Measurements from ENCODE around the gene PNPLA1.
"Not testable (repeated sequence)": the region's sequence is repeated elsewhere in the genome, so short reads cannot be mapped to it uniquely, and the experiment has no call there.

Gene PNPLA1

DNA sequence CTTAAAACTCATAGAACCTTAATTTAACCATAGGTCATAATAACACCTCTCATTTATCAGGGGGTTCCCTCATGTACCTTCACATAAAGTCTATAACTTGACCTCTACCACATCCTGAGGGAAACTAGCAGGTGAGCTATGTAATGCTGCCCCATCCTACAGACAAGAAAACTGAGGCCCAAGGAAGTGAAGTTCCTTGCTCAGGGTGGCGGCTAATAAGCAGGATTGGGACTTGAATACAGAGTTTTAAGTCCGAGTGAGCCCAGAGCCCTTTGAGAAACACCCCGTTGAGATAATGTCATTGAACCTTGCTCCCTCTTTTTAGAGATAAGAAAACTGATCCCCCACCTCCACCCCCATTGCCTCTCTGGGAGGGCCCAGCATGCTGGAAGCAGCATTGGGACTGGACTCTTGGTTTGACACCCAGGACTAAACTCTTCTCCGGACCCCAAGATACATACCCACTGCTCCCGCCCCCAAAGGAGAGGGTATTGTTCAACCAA is 66.4 kb downstream of the PNPLA1 start:
- DNase-seq: no peak
- no peak for ATAC-seq

DNA sequence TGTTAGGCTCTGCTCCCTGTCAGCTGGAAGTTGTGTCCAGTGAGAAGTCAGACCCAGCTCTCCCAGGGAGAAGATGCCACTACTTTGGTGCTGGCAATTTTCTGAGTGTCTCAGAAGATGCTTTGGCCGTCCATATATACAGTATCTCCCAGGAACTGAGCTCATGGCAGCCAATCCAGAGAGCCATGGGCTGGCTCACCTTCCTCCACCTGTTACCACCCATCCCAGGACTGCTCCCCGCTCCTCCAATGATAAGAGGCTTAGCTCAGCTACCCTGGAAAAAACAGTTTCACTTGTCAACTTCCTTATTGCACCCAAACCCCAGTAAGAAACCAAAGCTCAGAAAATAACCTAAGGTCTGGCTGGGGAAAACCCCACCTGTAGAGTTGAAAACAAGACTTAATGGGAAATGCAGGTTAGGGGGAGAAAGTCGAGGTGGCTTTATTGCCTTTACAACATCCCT is 67.0 kb downstream of the PNPLA1 start, which contains the start of gene BNIP5:
Gene BNIP5, minus strand, starts transcription at position 110 of the 463 bp plus-strand sequence. CDS start 6,198 bp downstream, outside the sequence.
- DNase-seq: no peak
- ATAC-seq: no peak

DNA sequence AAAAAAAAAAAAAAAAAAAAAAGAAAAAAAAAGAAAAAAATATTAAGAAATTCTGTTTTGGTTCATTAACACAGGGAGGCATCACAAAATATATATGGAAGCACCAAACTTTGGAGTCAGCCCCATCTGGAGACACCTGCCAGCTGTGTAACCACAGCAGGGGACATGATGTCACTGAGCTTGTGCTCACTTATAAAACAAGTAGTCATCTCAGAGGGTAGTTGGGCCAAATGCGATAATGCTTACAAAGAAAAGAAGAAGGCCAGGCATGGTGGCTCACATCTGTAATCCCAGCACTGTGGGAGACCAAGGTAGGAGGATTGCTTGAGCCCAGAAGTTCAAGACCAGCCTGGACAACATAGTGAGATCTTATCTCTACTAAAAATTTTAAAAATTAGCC is 68.0 kb downstream of the PNPLA1 start:
- DNase-seq: no peak
- no peak for ATAC-seq

DNA sequence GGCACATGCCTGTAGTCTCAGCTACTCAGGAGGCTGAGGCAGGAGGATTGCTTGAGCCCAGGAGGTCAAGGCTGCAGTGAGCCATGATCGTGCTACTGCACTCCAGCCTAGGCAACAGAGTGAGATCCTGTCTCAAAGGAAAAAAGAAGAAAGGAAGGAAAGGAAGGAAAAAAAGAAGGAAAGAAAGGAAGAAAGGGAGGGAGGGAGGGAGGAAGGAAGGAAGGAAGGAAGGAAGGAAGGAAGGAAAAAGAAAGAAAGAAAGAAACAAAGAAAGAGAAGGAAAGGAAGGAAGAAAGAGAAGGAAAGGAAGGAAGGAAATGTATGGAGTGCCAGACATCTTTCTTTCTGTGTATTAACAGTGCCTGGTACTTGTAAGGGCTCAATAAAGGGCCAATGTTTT is 68.4 kb downstream of the PNPLA1 start:
- ATAC-seq, DNase-seq: not testable (repeated sequence)

DNA sequence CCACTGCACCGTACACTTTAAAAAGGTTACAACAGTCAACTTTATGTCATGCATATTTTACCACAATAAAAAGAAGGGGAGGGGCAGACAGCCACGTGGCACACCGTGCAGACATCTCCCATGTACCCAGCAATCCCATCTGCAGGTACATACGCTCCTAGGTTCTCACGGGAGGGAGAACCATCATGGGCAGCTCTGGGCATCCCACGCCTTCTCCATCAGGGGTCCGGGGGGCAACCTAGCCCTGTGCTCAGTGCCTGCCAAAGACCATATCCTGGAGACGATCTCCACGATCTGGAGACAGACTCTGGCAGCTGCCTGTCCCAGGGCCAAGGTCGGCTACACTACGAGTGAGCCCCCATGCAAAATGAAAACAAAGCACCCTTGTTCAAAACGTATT is 69.3 kb downstream of the PNPLA1 start:
- ATAC-seq (no peak), DNase-seq (no peak)

DNA sequence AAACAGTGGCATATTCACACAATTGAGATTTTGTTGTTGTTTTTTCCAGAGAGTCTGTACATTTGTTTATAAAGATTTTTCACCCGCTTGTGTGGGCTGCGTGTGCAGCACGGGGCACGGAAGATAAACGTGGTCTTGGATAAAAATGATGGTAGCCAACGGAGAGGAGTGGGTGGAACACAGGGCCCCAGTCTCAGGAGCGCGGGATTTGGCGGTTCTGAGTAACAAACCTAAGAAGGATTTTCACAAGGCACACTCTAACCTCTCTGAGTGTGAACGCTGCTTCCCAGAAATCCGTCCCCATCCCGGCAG is 70.4 kb downstream of the PNPLA1 start:
- DNase-seq: no peak
- no peak for ATAC-seq

DNA sequence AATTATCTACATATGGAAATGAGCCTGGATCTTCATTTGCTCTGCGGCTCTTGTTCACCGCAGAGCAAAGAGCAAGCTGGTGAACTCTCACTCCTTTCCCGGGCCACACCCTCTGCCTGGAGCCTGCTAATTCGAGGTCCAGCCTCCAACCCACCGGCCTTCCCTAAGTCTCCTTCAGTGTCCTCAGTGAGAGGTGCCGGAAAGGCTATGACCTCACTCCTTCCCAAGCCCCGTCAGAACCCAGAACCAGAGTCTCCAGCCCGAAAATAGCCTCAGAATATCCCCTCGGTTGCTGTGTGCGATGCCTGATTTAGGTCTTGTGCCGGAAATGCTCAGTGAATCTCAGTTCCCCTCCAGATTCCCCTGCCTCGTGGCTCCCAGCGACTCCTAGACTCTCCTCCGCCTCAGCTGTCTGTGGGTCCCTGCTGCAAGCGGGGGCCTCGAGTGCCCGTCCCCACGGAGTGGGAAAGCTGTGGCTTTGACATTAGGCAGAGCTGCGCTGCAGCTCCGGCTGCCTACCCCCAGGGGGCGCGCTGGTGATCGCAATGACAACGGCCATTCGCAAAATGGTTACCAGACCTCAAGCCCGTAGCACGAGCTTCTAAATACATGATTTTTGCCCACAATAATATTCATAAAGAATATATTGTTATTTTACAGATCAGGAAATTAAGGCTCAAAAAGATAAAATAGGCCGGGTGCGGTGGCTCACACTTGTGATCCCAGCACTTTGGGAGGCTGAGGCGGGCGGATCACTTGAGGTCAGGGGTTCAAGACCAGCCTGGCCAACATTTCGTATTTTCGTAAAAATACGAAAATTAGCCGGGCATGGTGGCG is 71.0 kb downstream of the PNPLA1 start:
- DNase-seq: peak; percentile 81
- peak; percentile 74 for ATAC-seq

DNA sequence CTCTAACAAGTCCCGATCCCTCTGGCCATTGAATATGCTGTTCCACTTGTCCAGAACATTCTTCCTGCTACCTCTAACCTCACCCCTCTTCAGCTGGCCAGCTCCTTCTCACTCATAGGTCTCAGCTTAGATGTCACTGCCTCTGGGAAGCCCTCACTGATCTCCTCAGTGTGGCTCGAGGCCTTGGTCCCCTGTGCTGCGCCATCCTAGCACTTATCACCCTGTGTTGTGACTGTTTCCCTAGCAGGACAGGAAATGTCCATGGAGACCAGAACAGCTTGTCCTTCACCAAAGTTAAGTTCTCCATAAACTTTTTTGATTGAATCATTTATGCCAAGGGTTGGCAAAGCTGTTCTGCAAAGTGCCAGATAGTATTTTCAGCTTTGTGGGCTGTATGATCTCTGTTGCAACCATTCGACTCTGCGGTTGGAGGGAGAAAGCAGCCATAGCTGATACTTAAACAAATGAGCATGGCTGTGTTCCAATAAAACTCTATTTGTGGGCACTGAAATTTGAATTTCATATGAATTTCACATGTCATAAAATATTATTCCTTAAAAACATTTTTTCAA is 73.3 kb downstream of the PNPLA1 start:
- ATAC-seq (no peak), DNase-seq (no peak)

DNA sequence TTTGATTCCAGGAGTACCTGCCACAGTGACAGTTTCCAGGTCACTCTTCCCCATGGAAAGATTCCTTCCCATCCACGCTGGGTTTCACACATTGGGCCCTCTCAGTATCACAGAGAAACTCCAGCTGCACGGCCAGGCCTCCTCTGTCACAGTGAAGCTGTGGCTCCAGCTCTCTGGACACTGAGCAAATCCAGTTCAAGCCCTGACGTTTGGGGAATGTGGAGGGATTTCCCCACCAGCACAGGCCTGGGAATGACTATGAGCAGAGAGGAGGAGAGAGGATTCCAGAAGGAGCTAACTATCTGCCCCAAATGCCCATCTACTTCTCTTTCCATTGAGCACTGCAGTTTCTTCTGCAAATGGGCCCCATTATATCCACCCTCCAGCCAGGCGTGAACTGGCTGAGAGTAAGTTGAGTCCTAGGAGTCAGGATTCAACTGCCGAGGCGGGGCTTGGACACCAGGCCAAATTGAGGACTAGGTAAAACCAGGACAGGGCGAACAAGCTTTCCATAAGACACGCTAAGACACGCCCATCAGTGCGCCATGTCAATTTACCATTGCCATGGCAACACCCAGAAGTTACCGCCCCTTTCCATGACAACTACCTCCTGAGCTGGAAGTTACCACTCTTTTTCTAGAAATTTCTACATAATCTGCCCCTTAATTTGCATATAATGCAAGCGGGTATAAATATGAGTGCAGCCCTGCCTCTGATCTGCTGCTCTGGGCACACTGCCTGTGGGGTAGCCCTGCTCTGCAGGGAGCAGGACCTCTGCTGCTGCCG is 76.0 kb downstream of the PNPLA1 start:
- DNase-seq: no peak
- no peak for ATAC-seq

DNA sequence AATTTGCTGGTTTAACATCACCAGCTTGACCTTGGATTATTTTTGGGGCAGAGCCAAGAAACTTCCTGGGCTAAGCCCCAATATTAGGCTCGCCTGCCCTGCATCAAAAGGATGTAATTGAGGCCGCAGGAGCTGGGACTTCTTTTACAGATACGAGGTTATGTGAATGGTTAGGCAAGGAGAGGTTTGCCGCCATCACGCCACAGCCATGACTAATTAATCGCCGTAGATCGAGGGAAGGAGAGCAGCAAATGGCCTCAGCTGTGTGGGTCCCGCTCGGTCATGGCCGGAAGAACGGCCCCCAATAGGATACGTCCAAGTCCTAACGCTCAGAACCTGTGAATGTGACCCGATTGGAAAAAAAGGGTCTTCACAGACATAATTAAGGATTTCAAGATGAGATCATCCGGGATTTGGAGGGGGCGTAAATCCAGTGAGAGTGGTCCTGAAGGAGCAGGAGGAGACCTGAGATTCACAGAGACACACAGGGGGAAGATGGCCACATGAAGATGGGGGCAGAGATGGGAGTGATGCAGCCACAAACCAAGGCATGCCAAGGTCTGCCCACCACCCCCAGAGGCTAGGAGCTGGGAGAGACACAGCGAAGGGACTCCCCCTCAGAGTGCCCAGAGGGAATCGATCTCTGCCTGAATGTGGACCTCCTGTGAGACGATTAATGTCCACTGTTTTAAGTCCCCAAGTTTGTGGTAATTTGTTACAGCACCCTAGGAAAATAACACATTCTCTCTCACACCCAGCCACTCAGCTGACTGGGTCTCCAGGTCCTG is 76.8 kb downstream of the PNPLA1 start:
- ATAC-seq (no peak), DNase-seq (no peak)

DNA sequence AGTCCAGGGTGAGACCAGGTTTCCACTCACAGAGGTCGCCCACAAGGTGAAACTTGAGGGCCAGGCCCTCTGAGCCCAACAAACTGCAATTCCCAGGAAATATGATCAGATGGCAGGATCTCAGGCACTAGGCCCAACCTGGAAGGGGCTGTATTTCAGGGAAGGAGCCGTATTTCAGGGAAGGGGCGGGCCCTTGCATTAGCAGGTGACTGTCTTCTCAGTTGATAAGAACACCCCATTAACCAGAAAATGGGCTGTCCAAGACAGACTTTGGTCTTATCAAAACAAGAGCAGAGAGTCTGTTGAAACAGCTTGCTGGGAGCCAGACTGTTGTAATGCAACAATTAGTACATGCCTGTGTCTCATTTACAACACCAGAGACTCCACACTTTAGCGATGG is 77.8 kb downstream of the PNPLA1 start:
- ATAC-seq: no peak
- DNase-seq: no peak

DNA sequence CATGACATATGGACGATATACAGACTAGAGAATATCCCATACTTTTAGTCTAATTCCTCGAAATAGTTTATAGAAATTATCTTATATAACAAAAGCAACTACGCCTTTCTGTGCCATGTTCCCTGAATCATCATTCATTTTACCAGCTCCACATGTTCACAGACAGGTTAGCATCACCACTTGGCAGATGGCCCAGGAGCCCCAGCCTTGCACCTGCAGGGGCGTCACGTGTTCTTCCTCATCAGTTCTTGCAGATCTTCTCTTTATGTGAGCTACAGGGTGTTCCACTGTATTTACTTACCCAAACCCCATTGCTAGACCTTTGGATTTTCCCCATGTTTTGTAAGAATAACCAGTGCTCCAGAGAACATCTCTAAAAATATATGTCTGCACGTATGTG is 79.4 kb downstream of the PNPLA1 start:
- ATAC-seq (no peak), DNase-seq (no peak)

DNA sequence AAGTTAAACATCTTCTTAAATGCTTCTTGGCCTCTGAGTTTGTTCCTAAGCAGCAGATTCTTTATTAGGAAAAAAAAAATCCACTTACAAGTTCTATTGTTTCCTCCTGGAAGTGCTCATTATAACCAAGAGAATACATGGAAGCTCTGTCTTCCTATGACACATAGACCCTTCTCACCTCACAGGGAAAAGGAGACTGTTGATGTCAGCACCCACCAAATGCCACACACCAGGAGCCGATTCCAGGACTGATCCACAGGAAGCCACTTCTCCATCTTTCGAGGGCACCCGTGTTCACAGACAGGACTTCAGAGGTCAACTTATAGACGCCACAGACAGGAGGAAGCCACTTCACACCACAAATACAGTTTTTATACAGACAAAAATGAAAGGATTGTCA is 80.2 kb downstream of the PNPLA1 start:
- ATAC-seq (no peak), DNase-seq (no peak)

DNA sequence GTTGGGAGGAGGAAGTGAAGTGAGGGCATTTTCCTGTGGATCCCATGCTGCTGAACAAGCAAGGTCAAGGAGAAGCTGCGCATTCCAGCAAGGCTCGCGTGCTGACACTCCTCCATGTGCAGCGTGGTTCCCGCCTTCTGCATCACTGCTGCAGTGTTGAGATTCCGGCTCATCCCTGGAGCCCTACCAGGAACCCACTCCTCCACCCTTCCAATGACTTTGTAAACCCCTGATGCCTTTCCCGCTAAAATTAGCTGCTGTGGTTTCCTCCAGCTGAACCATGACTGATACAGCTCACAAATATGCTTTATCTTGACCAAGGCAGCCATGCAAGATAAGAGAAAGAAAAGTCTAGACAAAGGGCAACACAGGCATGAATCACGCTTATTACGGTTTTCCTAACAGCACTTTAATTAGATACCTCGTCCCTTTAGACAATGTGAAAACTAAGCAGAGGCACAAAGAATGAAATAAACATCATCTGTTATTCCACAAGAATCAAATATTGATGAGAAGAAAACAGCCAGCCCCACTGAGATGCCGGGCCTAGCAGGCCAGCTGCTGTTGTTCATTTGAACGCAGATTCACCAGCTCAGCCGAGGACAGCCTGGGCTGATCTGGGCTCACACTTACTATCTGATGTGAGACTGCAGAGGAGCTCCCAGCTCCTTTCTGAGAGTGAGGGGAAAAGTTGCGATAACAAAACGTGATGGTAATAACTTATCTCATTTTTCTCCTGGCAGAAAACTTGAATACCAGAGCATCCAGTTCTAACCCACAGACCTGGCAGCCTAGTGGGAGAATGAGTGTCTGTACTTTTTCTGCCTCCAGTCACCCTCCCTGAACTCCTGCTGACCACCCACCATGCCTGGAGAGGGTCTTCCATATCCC is 81.1 kb downstream of the PNPLA1 start:
- DNase-seq: no peak
- no peak for ATAC-seq

DNA sequence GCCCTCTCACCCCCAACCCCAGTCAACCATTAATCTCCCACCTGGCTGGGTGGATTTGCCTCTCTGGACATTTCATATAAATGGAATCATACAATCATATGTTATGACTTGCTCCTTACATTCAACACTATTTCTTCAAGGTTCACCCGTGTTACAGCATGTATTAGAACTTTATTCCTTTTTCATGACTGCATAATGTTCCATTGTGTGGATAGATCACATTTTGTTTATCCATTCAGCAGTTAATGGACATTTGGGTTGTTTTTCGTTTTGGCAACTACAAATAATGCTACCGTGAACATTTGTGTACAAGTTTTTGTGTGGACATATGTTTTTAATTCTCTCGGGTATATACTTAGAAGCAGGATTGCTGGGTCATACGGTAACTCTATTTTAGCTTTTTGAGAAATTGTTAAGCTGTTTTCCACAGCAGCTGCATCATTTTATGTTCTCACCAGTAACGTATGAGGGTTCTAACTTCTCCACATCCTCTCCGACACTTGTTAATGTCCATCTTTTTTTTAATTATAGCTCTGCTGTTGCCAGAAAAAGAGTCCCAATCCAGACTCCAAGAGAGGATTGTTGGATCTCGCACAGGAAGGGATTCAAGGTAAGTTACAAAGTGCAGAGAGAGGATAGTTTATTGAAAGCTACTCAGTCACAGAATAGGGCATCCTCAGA is 82.8 kb downstream of the PNPLA1 start:
- ATAC-seq (no peak), DNase-seq (no peak)

DNA sequence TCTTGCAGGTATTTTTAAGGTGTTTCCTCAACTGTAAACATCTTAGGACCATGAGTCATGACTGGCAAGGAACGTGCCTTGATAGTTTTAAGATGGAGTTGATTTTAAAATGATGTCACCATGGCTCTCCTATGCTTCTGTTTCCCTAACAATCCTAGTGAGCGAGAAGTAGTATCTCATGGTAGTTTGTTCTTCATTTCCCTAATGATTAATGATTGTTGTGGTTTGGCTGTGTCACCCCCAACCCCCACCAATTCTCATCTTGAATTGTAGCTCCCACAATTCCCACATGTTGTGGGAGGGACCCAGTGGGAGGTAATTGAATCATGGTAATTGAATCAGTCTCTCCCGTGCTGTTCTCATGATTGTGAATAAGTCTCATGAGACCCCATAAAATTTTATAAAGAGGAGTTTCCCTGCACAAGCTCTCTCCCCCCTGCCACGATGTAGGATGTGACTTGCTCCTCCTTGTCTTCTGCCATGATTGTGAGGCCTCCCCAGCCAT is 83.6 kb downstream of the PNPLA1 start:
- ATAC-seq (no peak), DNase-seq (no peak)

DNA sequence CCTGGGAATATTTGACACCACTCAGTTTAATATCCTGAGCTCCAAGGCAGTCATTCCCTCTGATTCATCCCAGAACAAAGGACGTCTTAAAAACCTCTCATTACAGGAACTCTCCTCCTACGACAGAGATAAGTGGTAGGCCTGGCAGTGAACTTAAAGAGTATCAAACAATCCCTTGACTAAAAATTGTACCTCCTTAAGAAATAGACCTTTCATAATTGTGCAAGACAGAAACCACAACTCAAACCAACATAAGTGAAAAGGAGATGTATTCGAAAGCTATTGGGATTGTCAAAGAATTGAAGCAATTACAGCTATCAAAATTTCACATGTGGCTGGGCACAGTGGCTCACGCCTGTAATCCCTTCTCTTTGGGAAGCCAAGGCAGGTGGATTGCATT is 86.0 kb downstream of the PNPLA1 start:
- DNase-seq (no peak), ATAC-seq (no peak)

DNA sequence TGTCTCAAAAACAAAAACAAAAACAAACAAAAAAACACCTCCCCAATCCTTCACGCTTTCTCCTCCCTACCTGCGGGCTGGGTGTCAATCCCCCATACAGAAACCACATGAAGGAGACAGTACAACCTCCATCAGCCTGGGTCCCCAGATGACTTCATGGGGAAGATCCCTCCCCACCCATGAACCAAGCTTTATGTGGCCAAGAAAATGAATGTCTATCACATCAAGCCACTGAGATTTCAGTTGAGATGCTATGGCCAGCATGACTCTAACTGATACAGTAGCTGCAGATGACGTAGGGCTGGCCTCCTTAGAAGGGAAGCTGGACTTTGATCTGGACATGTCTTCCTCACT is 88.0 kb downstream of the PNPLA1 start:
- DNase-seq (peak; percentile 11), ATAC-seq (peak; percentile 66)

Measured in stimulated activated naive CD8-positive, alpha-beta T cell treated with anti-CD3 and anti-CD28 coated beads, Interleukin-15, Interleukin-2, amounts not matched to agents 100 U/mL and 50 U/mL, for 24 hours (primary cell).